Sigmoid colon (tissue), 4 donors: ENCODE data around the gene METTL8.

Experiments
- EP300 ChIP-seq, 4 donors: sonication (generic); formaldehyde crosslinking; IDR thresholded peaks; one replicate each; pipeline ENCODE4 v1.6.1; 2017; ENCODE audit warnings: antibody characterized with exemption in 4 of 4
- POLR2A ChIP-seq, 2 donors: fragments of 450-650 bp; IDR thresholded peaks; one replicate each; pipeline ENCODE4 v1.6.1; 2016; ENCODE audit warnings: antibody characterized with exemption in 2 of 2, mild to moderate bottlenecking in 2 of 2, moderate library complexity in 2 of 2
- TF ChIP-seq, protein P1 (sequence below), 4 experiments: fragments of 450-650 bp in 3 of 4; fragments of 200-600 bp in 1 of 4; IDR thresholded peaks; one replicate each; pipeline ENCODE4 v1.5.1; 2016 to 2019; ENCODE audit warnings: antibody characterized with exemption in 4 of 4, mild to moderate bottlenecking in 3 of 4, moderate library complexity in 2 of 4

DNA sequence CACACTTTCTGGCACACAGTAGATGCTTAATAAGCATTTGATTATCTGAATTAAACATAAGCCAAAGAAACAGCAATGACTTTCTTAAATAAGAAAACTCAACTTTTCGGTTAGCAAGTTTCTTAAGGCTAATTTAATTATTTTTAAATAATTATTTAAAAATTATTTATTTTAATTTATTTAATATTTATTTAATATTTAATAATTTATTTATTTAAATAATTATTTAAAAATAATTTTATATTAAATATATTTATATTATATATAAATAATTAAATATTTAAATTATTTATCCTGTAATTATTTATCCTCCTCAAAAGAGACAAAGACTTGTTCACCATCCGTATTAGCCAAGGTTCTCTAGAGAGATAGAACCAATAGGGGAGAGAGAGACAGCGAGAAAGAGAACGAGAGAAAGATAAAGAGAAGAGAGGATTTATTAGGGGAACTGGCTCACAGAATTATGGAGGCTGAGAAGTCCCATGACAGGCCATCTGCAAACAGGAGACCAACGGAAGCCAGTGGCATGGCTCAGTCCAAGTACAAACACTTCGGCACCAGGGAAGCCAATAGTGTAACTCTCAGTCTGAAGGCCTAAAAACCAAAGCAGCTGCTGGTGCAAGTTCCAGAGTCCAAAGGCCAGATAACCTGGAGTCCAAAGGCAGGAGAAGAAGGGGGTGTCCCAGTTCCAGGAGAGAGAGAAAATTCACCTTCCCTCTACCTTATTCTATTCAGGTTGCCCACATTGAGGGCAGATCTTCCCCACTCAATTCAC, 125.3 kb downstream of the METTL8 start:
- TF ChIP-seq, protein P1, sequence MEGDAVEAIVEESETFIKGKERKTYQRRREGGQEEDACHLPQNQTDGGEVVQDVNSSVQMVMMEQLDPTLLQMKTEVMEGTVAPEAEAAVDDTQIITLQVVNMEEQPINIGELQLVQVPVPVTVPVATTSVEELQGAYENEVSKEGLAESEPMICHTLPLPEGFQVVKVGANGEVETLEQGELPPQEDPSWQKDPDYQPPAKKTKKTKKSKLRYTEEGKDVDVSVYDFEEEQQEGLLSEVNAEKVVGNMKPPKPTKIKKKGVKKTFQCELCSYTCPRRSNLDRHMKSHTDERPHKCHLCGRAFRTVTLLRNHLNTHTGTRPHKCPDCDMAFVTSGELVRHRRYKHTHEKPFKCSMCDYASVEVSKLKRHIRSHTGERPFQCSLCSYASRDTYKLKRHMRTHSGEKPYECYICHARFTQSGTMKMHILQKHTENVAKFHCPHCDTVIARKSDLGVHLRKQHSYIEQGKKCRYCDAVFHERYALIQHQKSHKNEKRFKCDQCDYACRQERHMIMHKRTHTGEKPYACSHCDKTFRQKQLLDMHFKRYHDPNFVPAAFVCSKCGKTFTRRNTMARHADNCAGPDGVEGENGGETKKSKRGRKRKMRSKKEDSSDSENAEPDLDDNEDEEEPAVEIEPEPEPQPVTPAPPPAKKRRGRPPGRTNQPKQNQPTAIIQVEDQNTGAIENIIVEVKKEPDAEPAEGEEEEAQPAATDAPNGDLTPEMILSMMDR (IDR thresholded peaks at IDR 0.05): no peak
- TF ChIP-seq POLR2A (IDR thresholded peaks at IDR 0.05): no peak
- no peak for TF ChIP-seq EP300 (IDR thresholded peaks at IDR 0.05)
